GM21723 (cell line): ENCODE data around the gene RMDN2.
"Not testable (repeated sequence)": the region's sequence is repeated elsewhere in the genome, so short reads cannot be mapped to it uniquely, and the experiment has no call there.

Experiments
- ATAC-seq: cut with Tn5 transposase; IDR thresholded peaks from one replicate; pipeline ENCODE4 v1.9.1; 2021; ENCODE audit warnings: mild to moderate bottlenecking, moderate library complexity; ENCODE audit not compliant: unreplicated experiment

Gene RMDN2

DNA sequence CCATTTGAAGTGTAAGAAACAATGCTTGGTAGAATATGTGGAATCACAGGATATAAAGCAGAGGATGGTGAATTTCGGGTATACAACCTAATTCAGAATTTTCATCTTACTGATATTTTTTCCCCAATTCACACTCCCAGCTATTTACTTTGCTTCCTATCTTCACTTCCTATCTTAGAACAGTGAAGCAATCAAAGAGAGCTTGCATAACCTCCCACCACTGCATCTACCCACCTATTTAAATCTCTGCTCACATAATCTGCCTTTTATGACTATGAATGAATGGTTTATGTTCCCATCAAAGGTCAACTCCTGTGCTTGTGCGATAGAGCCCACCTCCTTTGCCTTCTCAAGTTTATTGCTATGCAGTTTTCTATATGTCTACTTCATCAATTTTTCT, 3.3 kb downstream of the RMDN2 start:
- ATAC-seq = no peak

DNA sequence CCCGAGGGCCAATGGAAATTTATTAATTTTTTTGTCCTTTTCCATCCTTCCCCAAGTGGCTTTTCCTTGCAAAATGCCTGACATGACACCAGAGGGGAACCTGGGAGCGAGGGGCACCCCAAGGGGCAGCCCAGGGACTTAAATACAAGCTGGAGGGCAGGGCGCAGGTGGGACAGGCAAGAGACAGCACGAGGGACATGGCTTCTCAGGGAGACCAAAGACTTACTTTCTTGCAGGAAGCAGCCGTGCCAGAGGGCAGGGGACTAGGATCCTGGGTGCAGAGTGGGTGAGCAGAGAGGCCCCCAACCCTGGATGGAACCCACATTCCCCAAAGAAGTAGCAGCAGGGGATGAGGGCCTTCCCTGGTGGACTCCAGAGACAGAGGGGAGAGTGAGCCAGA, 5.3 kb downstream of the RMDN2 start:
- not testable (repeated sequence) for ATAC-seq

DNA sequence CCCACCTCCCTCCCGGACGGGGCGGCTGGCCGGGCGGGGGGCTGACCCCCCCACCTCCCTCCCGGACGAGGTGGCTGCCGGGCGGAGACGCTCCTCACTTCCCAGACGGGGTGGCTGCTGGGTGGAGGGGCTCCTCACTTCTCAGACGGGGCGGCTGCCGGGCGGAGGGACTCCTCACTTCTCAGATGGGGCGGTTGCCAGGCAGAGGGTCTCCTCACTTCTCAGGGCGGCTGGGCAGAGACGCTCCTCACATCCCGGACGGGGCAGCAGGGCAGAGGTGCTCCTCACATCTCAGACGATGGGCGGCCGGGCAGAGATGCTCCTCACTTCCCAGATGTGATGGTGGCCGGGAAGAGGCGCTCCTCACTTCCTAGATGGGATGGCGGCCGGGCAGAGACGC, 7.8 kb downstream of the RMDN2 start:
- ATAC-seq = not testable (repeated sequence)

DNA sequence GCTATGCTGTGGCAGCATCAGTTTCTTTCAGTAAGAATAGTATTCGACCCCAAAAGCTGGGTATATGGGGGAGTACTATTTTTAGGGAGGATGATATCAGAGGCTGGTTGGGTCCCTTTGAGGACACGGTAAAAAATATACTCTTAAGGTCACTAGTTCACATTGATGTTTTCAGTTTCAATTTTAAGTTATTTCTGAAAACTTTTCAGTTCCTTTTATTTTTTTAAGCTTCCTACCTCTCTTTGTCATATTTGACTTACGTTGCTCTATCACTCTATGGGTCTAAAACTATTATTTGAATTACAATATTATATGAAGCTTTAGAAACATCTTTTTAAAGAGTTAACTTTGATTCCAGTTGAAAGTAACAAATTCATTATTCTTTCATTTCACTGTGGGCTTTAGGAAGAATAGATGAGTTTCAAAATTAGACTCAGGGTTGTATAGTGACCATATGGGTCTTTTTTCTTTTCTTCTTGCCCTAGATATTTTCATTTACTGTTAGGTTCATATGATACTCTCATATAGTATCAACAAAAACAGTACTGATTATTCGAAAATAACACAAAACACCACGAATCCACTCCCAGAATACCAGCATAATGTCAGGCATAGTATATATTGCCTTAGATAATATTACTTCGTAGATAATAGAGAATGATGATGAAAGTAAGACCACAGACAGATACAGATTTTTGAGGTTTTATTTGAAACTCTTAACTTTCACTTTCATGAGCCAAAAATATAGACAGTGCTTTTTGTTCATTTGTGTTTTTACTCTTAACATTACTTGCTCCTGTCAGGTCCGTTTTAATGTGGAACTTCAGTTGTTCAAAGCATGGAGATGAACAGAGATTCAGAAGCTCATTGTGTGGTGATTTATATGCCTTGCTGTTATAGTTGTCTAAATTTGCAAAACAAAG, 9.8 kb downstream of the RMDN2 start:
- peak; percentile 96 for ATAC-seq

DNA sequence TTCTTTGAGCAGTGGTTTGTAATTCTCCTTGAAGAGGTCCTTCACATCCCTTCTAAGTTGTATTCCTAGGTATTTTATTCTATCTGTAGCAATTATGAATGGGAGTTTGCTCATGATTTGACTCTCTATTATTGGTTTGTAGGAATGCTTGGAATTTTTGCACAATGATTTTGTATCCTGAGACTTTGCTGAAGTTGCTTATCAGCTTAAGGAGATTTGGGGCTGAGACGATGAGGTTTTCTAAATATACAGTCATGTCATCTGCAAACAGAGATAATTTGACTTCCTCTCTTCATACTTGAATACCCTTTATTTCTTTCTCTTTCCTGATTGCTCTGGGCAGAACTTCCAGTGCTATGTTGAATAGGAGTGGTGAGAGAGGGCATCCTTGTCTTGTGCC, 12.5 kb downstream of the RMDN2 start:
- ATAC-seq = not testable (repeated sequence)

DNA sequence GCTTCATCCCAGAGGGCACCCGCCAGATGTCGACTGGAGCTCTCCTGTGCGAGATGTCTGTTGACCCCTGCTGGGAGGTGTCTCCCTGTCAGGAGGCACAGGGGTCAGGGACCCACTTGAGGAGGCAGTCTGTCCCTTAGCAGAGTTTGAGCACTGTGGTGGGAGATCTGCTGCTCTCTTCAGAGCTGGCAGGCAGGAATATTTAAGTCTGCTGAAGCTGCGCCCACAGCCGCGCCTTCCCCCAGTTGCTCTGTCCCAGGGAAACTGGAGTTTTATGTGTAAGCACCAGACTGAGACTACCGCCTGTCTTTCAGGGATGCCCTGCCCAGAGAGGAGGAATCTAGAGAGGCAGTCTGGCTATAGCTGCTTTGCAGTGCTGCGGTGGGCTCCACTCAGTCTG, 16.2 kb downstream of the RMDN2 start:
- ATAC-seq = not testable (repeated sequence)

DNA sequence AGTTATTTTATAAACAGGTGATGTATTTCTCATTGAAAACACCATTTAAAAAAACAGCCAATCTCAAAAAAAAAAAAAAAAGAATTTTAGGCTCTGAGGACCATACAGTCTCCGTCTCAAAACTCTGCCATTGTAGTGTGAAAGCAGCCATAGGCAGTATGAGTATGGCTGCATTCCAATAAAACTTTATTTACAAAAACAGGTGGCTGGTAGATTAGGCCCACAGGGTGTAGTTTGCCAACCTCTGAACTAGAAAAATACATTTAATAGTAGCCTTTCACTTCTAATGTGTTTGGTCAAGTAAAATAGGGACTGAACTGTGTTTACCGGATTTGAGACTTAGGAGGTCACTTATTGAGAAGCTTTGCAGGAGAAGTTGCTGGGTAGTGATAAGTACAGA, 19.2 kb downstream of the RMDN2 start:
- no peak for ATAC-seq

DNA sequence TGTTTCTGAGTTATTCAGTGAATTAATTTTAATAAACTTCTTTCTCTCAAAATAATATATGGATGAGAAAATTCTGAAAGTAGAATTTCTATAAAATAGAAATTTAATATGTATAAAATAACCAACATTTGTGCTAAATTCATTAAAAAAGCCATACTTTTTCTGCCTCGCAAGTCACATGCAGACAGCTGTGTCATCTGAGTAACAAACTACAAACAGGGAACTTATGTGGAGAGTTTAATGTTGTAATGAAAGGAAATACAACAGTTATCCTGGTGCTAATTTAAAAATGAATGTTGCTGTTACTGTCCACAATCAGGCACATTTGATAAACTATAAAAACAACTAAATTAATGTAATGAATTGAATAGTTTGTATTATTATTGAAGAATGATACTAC, 22.2 kb downstream of the RMDN2 start:
- ATAC-seq = no peak

DNA sequence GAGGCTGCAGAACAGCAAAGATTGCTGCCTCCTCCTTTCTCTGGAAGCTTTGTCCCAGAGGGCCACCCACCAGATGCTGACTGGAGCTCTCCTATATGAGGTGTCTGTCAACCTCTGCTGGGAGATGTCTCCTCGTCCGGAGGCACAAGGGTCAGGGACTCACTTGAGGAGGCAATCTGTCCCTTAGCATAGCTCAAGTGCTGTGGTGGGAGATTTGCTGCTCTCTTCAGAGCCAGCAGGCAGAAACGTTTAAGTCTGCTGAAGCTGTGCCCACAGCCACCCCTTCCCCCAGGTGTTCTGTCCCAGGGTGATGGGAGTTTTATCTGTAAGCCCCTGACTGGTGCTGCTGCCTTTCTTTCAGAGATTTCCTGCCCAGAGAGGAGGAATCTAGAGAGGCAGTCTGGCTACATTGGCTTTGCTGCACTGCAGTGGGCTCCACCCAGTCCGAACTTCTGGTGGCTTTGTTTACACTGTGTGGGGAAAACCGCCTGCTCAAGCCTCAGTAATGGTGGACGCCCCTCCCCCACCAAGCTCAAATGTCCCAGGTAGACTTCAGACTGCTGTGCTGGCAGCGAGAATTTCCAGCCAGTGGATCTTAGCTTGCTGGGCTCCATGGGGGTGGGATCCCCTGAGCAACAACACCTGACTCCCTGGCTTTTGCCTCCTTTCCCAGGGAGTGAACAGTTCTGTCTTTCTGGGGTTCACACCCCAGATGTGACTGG, 37.1 kb downstream of the RMDN2 start:
- ATAC-seq = not testable (repeated sequence)

DNA sequence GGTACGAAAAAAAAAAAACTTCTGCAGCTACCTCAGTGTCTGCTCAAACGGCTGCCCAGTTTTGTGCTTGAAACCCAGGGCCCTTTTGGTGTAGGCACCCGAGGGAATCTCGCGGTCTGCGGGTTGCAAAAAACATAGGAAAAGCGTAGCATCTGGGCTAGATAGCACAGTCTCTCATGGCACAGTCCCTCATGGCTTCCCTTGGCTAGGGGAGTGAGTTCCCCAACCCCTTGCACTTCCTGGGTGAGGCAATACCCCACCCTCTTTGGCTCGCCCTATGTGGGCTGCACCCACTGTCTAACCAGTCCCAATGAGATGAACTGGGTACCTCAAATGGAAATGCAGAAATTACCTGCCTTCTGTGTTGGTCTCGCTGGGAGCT, 37.6 kb downstream of the RMDN2 start:
- not testable (repeated sequence) for ATAC-seq

DNA sequence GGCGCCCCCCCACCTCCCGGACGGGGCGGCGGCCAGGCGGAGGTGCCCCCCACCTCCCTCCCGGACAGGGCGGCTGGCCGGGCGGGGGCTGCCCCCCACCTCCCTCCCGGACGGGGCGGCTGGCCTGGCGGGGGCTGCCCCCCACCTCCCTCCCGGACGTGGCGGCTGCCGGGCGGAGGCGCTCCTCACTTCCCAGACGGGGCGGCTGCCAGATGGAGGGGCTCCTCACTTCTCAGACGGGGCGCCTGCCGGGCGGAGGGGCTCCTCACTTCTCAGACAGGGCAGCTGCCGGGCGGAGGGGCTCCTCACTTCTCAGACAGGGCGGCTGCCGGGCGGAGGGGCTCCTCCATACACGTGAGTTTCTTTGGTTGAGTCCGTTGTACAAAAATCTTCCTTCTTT, 38.8 kb downstream of the RMDN2 start:
- ATAC-seq = not testable (repeated sequence)

DNA sequence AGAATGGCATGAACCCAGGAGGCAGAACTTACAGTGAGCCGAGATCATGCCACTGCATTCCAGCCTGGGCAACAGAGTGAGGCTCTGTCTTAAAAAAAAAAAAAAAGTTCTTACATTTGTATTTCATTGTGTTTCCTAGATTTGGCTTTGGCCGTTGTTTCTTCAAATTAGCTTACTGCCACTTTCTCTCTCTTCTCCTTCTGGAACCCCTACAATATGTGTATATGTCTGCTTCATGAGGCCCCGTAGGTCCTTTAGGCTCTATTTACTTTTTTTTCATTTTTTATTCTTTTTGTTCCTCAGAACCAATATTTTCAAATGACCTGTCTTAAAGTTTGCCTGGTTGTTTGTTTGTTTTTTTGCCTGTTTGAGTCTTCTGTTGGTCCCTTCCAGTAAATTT, 41.2 kb downstream of the RMDN2 start:
- ATAC-seq = no peak

DNA sequence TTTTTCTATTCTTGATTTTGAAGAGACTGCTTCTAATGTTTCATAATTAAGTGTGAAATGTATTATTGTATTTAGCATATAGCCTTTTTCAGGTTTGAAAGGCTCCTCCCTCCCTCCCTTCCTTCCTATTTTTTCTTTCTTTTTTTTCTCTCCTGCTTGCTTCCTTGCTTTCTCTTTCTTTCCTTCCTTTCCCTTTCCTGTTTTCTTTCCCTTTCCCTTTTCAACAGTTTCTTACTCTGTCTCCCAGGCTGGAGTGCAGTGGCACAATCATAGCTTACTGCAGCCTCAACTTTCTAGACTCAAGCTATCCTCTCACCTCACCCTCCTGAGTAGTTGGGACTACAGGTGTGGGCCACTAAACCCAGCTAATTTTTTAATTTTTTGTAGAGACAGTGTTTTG, 44.6 kb downstream of the RMDN2 start:
- no peak for ATAC-seq

DNA sequence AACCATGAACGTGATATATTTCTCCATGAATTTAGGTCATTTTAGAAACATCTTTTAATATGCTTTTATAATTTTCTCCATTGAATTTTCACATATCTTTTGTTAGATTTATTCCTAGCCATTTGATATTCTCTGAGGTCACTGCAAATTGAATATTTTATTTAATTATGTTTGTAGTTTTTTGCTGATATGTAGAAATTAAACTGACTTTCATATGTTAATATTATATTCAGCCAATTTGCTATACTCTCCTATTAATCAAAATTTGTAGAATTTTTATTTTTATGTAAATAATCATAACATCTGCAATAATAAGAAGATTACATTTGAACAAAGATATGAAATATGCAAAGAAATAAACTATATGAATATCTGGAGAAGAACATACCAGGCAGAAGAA, 46.9 kb downstream of the RMDN2 start:
- no peak for ATAC-seq

DNA sequence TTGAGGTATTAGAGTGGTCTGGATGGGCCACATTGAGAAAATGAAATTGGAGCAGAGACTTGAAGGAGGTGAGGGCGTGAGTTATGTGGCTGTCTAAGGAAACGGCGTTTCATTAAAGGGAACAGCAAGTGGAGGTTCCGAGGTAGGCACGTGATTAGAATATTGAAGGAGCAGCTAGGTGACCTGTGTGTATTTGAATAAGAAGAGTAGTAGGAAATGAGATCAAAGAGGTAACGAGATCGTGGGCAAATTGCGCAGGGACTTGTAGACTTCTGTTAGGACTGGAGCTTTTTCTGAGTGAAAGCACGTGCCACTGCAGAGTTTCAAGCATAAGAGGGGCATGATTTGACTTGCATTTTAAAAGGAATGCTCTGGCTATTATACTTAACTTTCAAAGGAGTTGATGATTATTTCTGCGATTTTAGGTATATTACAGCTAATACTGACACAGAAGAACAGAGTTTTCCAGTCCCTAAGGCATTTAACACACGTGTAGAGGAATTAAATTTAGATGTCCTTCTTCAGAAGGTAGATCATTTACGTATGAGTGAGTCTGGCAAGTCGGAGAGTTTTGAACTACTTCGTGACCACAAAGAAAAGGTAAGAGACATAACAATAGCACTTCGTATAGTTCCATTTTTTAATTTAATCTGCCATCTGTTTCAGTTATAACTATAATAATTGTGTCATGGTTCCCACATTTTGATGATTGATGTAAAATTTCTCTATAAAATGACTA, 48.7 kb downstream of the RMDN2 start:
- no peak for ATAC-seq

DNA sequence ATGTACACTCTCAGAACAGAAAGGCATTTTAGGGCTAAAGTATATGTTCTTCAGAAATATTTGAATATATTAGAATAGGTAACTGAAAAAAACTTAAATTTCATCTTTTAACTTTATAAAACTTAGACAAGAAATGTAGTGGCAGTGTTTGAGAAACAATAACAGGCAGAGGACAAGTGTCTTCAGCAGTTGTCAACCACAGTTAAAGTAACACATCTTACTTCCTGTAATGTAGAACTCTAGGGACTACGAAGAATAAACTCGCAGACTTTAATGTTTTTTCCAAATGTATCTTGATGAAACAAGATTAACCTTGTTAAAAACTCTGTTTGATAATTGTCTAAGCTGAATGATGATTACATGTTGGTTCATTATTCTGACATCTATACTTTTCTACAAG, 50.7 kb downstream of the RMDN2 start:
- ATAC-seq = no peak

DNA sequence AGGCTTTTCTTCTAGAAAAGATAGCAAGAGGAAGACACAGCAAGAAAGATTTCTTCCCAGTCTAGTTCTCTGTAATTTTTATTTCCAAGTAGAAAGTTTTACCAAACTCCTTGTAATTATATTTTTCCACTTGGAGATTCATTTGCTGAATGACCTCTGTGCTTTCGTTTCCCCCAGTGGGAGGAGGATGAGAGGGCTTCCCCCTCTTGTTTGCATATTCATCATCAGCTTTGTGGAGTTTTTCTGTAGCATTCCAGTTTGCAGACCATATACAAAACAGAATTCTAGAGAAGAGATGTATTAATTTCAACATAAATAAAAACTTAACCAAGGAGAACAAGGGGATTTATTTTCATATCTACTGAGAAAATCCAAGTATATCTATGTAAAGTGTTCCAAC, 51.3 kb downstream of the RMDN2 start:
- ATAC-seq = no peak

DNA sequence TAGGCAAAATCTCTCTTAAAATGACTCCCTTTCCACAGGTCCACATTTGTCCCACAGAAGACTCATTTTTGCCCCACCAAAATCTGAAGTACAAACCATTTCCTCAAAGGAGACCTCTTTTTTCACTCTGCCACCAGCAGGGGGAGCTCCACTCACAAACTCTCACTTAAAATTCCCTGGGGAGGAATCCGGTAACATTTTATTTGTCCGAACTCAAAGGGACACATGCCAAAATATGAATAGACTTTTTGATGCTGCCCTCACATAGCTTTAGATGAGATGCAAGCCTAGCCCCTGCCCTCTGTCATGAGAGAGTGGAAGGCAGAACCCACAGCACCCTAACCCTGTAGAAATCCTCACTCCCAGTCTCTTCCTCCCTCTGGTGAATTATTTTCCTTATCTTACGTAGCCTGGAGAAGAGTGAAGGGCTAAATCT, 57.1 kb downstream of the RMDN2 start:
- ATAC-seq = no peak

DNA sequence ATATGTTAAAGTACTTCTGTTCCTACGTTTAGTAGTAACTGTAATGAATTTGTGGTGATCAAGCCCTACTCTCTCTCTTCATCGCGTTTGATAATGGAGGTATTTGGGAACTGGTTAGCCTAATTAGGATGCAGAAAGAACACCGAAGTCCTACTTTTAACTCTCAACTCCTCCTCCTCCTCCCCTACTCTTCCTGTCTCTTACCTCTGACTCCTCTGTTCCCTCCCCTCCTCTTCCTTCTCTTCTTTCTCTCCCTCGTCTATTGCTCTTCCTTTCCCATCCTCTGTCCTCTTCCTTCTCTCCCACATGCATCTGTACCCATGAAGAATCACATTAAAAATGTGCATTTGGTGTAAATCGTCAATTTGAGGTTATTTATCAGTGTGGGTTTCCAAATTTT, 57.8 kb downstream of the RMDN2 start:
- no peak for ATAC-seq

DNA sequence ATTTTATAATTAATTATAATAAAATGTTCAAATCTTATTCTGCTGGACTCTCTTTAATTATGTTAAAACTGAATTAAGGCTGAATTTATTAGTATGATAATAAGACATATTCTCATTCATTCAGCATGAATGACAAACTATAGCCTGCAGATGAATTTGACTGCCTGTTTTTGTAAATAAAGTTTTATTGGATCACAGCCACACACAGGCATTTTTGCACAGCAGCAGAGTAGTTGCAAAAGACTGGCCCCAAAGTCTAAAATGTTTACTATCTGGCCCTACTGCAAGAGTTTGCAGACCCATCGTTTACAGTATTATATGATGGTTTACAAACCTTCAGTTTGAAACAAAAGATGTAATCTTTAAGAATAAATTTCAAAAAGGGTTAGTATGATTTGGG, 58.6 kb downstream of the RMDN2 start:
- no peak for ATAC-seq

DNA sequence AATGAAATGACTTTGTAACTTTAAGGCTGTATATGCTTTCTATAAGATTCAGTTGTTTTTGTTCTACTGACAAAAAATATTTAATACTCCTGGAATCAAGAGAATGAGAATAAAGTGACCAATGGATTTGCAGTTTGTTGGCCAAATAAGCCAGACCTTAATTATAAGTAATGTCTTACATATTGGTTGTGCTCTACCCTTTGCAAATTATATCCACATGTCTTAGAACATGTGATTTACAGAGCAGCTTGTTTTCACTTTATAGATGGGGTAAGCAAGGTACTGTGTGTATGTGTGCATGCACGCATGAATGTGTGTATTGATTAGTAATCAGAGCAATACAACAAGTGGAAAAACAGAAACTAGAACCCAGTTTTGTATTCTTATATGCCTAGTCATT, 59.1 kb downstream of the RMDN2 start:
- no peak for ATAC-seq

DNA sequence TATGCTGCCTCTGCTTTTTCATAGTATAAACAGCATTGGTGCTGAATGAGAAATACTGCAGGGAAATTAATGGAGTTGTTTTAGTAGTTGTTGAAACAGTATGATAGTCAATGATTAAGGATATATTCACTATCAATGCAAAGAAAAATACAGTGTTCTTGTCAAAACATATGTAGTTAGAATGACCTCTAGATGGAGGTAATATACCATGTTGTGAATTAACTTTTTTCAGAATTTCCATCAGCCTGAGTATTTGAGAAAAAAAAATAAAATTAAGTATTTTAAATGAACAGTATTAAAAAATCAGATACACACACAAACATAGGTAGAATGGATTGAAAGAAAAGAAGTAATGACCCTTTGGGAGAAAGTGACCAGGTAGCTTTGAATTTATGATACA, 59.5 kb downstream of the RMDN2 start:
- ATAC-seq = no peak
